SU-DHL-6 (cell line): ENCODE results near the gene INO80C.

Experiments
- H2AFZ ChIP-seq: fragments of 200-600 bp; sonication (generic); 2 replicates; pipeline ENCODE4 v1.6.1; 2014; ENCODE audit warnings: low read depth, mild to moderate bottlenecking, moderate library complexity, mixed read lengths, antibody characterized with exemption, low read length; ENCODE audit not compliant: severe bottlenecking
- H3F3A ChIP-seq: fragments of 200-600 bp; shearing (Covaris generic); 2 replicates; pipeline ENCODE4 v1.6.0; 2016; ENCODE audit warnings: antibody characterized with exemption, mild to moderate bottlenecking; ENCODE audit not compliant: insufficient read depth
- H3K27ac ChIP-seq: fragments of 200-600 bp; sonication (generic); 2 replicates; pipeline ENCODE4 v1.5.1; 2016; ENCODE audit warnings: low read depth, mild to moderate bottlenecking, low read length, moderate library complexity, mixed read lengths
- H3K27me3 ChIP-seq: fragments of 200-600 bp; sonication (generic), shearing (Covaris generic); 2 replicates; pipeline ENCODE4 v1.6.0; 2014; ENCODE audit warnings: mild to moderate bottlenecking, low read length
- H3K36me3 ChIP-seq: fragments of 200-600 bp; sonication (generic); 2 replicates; pipeline ENCODE4 v1.6.1; 2014; ENCODE audit warnings: mild to moderate bottlenecking, low read length, mixed read lengths
- H3K4me2 ChIP-seq: fragments of 300-600, 200-600 bp; shearing (Covaris generic), sonication (generic); 2 replicates; pipeline ENCODE4 v1.6.0; 2014; ENCODE audit warnings: low read length, low read depth, mild to moderate bottlenecking; ENCODE audit not compliant: poor library complexity, severe bottlenecking
- H3K4me3 ChIP-seq: fragments of 200-600 bp; sonication (generic); 2 replicates; pipeline ENCODE4 v1.5.1; 2014; ENCODE audit warnings: antibody characterized with exemption, low read length, mild to moderate bottlenecking, mixed read lengths; ENCODE audit not compliant: insufficient read depth, poor library complexity, severe bottlenecking
- H3K79me2 ChIP-seq: fragments of 200-600 bp; sonication (generic); 2 replicates; pipeline ENCODE4 v1.6.1; 2014; ENCODE audit warnings: mild to moderate bottlenecking, low read length, moderate library complexity; ENCODE audit not compliant: insufficient read depth
- H3K9ac ChIP-seq: fragments of 200-600 bp; sonication (generic); 2 replicates; pipeline ENCODE4 v1.7.0; 2014; ENCODE audit warnings: mild to moderate bottlenecking, low read length
- H3K9me2 ChIP-seq: fragments of 200-600 bp; sonication (generic); replicated peaks from 2 replicates; pipeline ENCODE4 v1.6.1; 2014; ENCODE audit warnings: low read length; ENCODE audit not compliant: insufficient read depth
- H3K9me3 ChIP-seq: fragments of 200-600 bp; sonication (generic); 2 replicates; pipeline ENCODE4 v1.6.1; 2014; ENCODE audit warnings: low read length, mixed read lengths; ENCODE audit not compliant: insufficient read depth
- H4K20me1 ChIP-seq: fragments of 200-600 bp; sonication (generic); 2 replicates; pipeline ENCODE4 v1.6.1; 2014; ENCODE audit warnings: low read depth, mild to moderate bottlenecking, antibody characterized with exemption, low read length, moderate library complexity, mixed read lengths
- EZH2phosphoT487 ChIP-seq: fragments of 200-600 bp; sonication (generic), shearing (Covaris generic); conservative IDR thresholded peaks from 2 replicates; pipeline ENCODE4 v1.6.1; 2018; ENCODE audit warnings: mild to moderate bottlenecking, antibody characterized with exemption, low read length, moderate library complexity, mixed read lengths
- TF ChIP-seq, protein P1 (sequence below): fragments of 200-600 bp; sonication (generic); IDR thresholded peaks from one replicate; pipeline ENCODE4 v1.5.1; 2017; ENCODE audit warnings: antibody characterized with exemption, mild to moderate bottlenecking, low read length, moderate library complexity; ENCODE audit not compliant: insufficient read depth, poor library complexity, severe bottlenecking

The INO80C gene

DNA sequence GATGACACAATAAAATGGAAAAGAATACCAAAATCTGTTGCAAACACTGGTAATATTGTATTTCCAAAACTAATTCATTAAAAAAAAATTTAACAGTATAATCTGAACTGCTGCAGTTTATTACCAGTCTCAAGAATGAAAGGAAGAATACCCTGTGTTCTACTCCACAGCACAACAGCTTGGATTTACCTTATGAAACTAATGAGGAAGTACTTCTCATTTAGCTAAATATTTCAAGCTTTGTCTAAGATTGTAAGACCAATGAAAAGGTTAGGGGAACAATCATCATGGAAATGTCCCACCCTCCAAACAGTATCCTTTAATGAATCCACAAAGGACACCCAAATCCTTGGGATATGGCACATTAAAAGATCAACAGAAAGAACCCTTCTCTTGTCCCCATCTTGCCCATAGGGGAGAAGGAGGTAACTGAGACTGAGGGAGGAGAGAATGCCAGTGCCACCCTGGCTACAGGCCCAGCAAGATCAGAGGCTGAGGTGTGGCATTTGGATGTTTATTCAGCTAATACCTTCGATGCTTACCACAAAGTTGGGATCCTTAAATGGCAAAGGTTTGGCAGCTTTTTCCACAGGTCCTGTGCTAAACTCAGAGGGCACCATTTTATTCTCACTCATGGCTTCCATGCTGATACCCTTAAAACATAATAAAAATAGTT, 17.7 kb downstream of the INO80C start:
- no peaks in the 10 kb centered on the region for H3K27me3 ChIP-seq
- H3K9ac ChIP-seq: no peak overlapping the region
- no peaks in the 10 kb centered on the region for H3K9me3 ChIP-seq
- TF ChIP-seq EZH2phosphoT487: no peak
- TF ChIP-seq, protein P1, sequence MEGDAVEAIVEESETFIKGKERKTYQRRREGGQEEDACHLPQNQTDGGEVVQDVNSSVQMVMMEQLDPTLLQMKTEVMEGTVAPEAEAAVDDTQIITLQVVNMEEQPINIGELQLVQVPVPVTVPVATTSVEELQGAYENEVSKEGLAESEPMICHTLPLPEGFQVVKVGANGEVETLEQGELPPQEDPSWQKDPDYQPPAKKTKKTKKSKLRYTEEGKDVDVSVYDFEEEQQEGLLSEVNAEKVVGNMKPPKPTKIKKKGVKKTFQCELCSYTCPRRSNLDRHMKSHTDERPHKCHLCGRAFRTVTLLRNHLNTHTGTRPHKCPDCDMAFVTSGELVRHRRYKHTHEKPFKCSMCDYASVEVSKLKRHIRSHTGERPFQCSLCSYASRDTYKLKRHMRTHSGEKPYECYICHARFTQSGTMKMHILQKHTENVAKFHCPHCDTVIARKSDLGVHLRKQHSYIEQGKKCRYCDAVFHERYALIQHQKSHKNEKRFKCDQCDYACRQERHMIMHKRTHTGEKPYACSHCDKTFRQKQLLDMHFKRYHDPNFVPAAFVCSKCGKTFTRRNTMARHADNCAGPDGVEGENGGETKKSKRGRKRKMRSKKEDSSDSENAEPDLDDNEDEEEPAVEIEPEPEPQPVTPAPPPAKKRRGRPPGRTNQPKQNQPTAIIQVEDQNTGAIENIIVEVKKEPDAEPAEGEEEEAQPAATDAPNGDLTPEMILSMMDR: no peak
- no peak overlapping the region for H3K27ac ChIP-seq
- no peaks in the 10 kb centered on the region for H4K20me1 ChIP-seq
- H3K4me2 ChIP-seq: no peak overlapping the region
- H3K4me3 ChIP-seq: no peak overlapping the region
- H3F3A ChIP-seq: no peaks in the 10 kb centered on the region
- no peak overlapping the region for H2AFZ ChIP-seq
- peaks cover 6% of the 10 kb centered on the region; the same call in 1 of the 2 replicates for H3K36me3 ChIP-seq
- peaks cover 17% of the 10 kb centered on the region; the same call in 1 of the 2 replicates for H3K79me2 ChIP-seq
- no peaks in the 10 kb centered on the region for H3K9me2 ChIP-seq

DNA sequence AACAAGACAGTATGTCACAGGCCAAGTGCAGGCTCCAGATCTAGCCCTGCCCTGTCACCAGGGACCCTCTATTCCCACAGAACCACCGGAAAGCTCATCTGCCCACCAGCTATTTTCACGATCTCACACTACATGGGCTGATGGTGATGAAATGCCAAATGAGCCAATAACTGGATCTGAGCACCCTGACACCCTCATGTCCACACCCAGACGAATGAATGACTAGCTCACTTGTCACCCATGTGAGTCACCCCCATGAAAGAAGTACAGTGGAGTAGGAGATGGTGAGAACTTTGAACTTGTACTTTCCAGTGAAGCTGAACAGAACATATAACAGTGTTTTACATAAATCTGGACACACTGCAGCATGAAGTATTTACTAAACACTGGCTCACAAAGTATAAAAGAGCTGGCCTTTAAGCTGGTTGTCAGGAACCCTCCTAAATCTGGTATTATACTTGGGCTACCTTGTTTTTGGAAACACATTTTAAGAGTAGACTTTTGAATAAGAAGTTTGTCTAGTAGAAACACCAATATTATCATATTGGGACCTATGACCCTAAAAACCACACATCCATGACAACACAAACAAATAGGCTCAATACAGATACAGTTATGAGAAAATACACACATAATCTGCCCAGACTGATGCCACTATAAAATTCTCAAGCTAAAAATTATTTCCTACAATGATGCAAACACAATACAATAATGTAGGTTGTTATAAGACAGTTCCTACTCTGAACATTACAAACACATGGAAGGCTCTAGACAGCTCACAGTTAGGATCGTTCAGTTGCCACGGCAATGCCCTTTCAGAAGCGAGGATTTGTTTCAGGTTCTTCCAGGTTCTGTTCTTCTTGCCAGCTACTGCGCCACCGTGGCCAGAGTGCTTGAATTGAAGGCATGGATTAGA, 19.0 kb downstream of the INO80C start:
- Histone ChIP-seq H3K4me2 (no peak overlapping the region), H3F3A (no peaks in the 10 kb centered on the region), H3K27me3 (no peaks in the 10 kb centered on the region), H3K9me3 (no peaks in the 10 kb centered on the region), H3K9me2 (no peaks in the 10 kb centered on the region), H3K27ac (no peak overlapping the region), H3K79me2 (peaks cover 4% of the 10 kb centered on the region; the same call in 1 of the 2 replicates), H3K4me3 (no peak overlapping the region), H3K9ac (no peak overlapping the region), H3K36me3 (peaks cover 6% of the 10 kb centered on the region; the same call in 1 of the 2 replicates), H2AFZ (no peak overlapping the region), H4K20me1 (no peaks in the 10 kb centered on the region)
- TF ChIP-seq, protein P1: no peak
- TF ChIP-seq EZH2phosphoT487: no peak

DNA sequence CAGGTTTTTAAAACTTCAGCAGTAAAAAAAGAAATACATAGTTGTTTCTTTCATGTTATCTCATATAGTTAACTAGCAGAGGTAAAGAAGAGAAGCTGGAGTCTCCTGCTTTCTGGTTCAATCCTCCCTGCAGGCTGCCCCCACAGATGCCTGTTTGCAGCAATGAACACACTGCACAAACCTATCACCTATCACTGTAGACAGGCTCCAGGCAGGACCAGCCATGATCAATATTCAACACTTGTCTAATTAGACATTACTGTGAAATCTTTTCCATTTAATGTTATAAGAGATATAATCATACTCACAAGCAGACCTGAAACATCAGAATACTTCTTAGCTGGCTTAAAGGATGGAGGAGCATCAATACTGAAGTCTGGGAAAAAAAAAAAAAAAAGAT, 19.8 kb downstream of the INO80C start:
- Histone ChIP-seq H3K4me2 (no peak overlapping the region), H4K20me1 (no peaks in the 10 kb centered on the region), H3K27me3 (no peaks in the 10 kb centered on the region), H3K4me3 (no peak overlapping the region), H3F3A (no peaks in the 10 kb centered on the region), H3K9me3 (no peaks in the 10 kb centered on the region), H3K36me3 (peaks cover 6% of the 10 kb centered on the region; the same call in 1 of the 2 replicates), H2AFZ (no peak overlapping the region), H3K79me2 (no peaks in the 10 kb centered on the region; the same call in 1 of the 2 replicates), H3K9ac (no peak overlapping the region), H3K27ac (no peak overlapping the region), H3K9me2 (no peaks in the 10 kb centered on the region)
- TF ChIP-seq EZH2phosphoT487: no peak
- TF ChIP-seq, protein P1: no peak
